PFSK-1 (cell line): Measurements from ENCODE around the gene EXTL1.

Experiments used
- FOXP2 ChIP-seq: optimal IDR thresholded peaks from 2 replicates; pipeline ENCODE3; 2011; ENCODE audit warnings: borderline replicate concordance, control low read depth, inconsistent platforms; ENCODE audit not compliant: insufficient read depth; ENCODE audit errors: extremely low read length, extremely low read depth
- POLR2AphosphoS5 ChIP-seq: IDR thresholded peaks from 2 replicates; pipeline ENCODE4 v1.6.1; 2012; ENCODE audit warnings: low read depth, mild to moderate bottlenecking, control low read depth, low read length, moderate library complexity
- SIN3A ChIP-seq: IDR thresholded peaks from 2 replicates; pipeline ENCODE4 v1.6.1; 2012; ENCODE audit warnings: mild to moderate bottlenecking, low read length, moderate library complexity, borderline replicate concordance; ENCODE audit not compliant: insufficient read depth
- TAF1 ChIP-seq: IDR thresholded peaks from 2 replicates; pipeline ENCODE4 v1.6.1; 2012; ENCODE audit warnings: low read length, control low read depth, borderline replicate concordance; ENCODE audit not compliant: insufficient read depth
- TF ChIP-seq, protein P1 (sequence below), 2 experiments: IDR thresholded peaks; 2 replicates each; pipeline versions ENCODE4 v1.6.1 to v1.8.0; 2011 to 2012; ENCODE audit warnings: low read depth in 2 of 2, low read length in 2 of 2, control low read depth in 1 of 2, inconsistent platforms in 1 of 2, mild to moderate bottlenecking in 1 of 2, moderate library complexity in 1 of 2; ENCODE audit not compliant: insufficient read depth in 1 of 2

- no peak for TF ChIP-seq POLR2AphosphoS5
- TF ChIP-seq TAF1: no peak
- no peak for TF ChIP-seq SIN3A
- no peak for TF ChIP-seq FOXP2
- TF ChIP-seq, protein P1, sequence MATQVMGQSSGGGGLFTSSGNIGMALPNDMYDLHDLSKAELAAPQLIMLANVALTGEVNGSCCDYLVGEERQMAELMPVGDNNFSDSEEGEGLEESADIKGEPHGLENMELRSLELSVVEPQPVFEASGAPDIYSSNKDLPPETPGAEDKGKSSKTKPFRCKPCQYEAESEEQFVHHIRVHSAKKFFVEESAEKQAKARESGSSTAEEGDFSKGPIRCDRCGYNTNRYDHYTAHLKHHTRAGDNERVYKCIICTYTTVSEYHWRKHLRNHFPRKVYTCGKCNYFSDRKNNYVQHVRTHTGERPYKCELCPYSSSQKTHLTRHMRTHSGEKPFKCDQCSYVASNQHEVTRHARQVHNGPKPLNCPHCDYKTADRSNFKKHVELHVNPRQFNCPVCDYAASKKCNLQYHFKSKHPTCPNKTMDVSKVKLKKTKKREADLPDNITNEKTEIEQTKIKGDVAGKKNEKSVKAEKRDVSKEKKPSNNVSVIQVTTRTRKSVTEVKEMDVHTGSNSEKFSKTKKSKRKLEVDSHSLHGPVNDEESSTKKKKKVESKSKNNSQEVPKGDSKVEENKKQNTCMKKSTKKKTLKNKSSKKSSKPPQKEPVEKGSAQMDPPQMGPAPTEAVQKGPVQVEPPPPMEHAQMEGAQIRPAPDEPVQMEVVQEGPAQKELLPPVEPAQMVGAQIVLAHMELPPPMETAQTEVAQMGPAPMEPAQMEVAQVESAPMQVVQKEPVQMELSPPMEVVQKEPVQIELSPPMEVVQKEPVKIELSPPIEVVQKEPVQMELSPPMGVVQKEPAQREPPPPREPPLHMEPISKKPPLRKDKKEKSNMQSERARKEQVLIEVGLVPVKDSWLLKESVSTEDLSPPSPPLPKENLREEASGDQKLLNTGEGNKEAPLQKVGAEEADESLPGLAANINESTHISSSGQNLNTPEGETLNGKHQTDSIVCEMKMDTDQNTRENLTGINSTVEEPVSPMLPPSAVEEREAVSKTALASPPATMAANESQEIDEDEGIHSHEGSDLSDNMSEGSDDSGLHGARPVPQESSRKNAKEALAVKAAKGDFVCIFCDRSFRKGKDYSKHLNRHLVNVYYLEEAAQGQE (IDR thresholded peaks at IDR 0.05; ENCODE audit: insufficient read depth in 1 of 2, low read depth in 2 of 2, low read length in 2 of 2): no peak
Observed at GRCh38 chr1:26029054-26029863, 7.7 kb downstream of the EXTL1 start.
